GM18507 (cell line): Measurements from ENCODE around the gene CMA1.
"Not testable (repeated sequence)": the region's sequence is repeated elsewhere in the genome, so short reads cannot be mapped to it uniquely, and the experiment has no call there.

Experiments
- DNase-seq: peaks from one replicate; pipeline ENCODE4 v3.0.0; 2011; ENCODE audit warnings: low read depth; ENCODE audit not compliant: insufficient read length; ENCODE audit errors: extremely low spot score
- FAIRE-seq: peaks from 2 replicates; lab custom pipeline; 2011; peaks lifted over from hg19 to GRCh38; lab: Jason Lieb, UNC

The CMA1 gene

GRCh38 chr14:24473211-24473610 is 34.9 kb downstream of the CMA1 start:
- no peak for FAIRE-seq
- no peak for DNase-seq

GRCh38 chr14:24470450-24470849 is 37.6 kb downstream of the CMA1 start:
- FAIRE-seq, DNase-seq: not testable (repeated sequence)

GRCh38 chr14:24465805-24466204 is 42.3 kb downstream of the CMA1 start:
- DNase-seq (no peak), FAIRE-seq (no peak)

GRCh38 chr14:24465368-24465767 is 42.7 kb downstream of the CMA1 start:
- DNase-seq (no peak), FAIRE-seq (no peak)

- DNase-seq: no peak
- FAIRE-seq: no peak
These were observed 43.9 kb downstream of the CMA1 start for GRCh38 chr14:24463884-24464785.

GRCh38 chr14:24463017-24463883 is 44.8 kb downstream of the CMA1 start:
- DNase-seq: no peak
- FAIRE-seq: no peak

GRCh38 chr14:24461336-24461735 is 46.7 kb downstream of the CMA1 start:
- DNase-seq: no peak
- no peak for FAIRE-seq

GRCh38 chr14:24459331-24459730 is 48.7 kb downstream of the CMA1 start:
- FAIRE-seq: no peak
- DNase-seq: no peak

GRCh38 chr14:24458736-24459135 is 49.3 kb downstream of the CMA1 start:
- FAIRE-seq (no peak), DNase-seq (no peak)

GRCh38 chr14:24456980-24457379 is 51.1 kb downstream of the CMA1 start:
- FAIRE-seq (no peak), DNase-seq (no peak)
